Lung microvascular endothelial cell (primary cell): ENCODE data around the gene TBCCD1. TPM values are rescaled to one million over a fixed set of nuclear protein-coding genes. Genes with fewer than 3 reads are reported as not detected.
"Not testable (repeated sequence)": the region's sequence is repeated elsewhere in the genome, so short reads cannot be mapped to it uniquely, and the experiment has no call there.

Source experiments
- DNase-seq, 2 donors: peaks; one replicate each; pipeline versions ENCODE4 v3.0.0 to v3.0.0-alpha.2; 2010; ENCODE audit warnings: low read depth in 2 of 2
- total RNA-seq: library from RNA; depleted of rRNA; stranded (reverse); fragments of >200 nt; gene quantifications from 2 replicates; pipeline ENCODE4 v1.2.1, GENCODE V29; 2014

Gene TBCCD1
- total RNA-seq, 1 donor from 2014 or later, result 17.3 TPM

DNA sequence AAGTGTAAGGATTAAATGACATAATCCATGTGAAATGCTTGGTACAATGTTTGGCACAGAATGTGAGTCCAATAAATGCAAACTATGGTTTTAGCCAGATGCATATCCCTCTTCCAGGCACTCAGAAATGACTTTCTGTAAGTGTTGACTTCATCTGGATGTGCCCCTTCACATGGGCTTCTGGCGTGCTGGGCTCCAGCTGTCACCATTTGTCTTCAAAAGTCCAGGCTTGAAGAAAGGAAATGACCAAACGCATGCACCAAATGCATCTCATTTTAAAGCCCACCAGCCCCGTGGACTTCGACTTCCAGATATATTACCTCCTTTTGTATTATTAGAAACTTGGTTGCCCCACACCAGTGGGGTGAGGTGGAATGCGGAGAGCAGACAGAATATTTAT is 46.7 kb downstream of the TBCCD1 start:
- DNase-seq, result no peak

DNA sequence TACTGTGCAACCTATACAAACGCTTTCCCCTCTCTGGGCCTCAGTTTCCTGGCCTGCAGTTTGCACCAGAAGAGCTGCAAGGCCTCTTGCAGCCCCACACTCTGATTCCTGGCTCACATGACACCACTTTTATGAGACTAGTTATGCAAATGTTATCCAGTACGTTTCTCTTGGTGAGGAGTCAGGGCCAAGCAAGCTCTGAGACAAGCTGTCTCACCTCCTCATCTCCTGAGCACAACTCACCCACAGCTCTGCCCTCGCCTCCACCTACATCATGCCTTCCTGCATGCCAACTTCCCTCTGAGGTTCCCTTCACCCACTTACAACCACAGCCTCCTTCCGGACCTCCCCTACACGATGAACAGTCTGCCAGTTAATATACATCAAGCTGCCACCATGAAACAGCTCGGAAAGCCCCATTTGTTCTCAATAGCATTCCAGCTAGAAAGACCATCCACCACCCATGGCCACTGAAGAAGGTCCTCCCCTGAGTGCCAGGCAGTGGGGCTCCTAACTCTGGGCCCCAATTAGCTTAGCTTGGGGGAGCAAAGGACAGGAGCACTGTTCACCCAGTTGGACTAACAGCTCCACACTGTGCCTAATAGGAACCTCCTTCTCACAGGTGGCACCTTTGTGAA is 48.0 kb downstream of the TBCCD1 start:
- DNase-seq, result no peak

DNA sequence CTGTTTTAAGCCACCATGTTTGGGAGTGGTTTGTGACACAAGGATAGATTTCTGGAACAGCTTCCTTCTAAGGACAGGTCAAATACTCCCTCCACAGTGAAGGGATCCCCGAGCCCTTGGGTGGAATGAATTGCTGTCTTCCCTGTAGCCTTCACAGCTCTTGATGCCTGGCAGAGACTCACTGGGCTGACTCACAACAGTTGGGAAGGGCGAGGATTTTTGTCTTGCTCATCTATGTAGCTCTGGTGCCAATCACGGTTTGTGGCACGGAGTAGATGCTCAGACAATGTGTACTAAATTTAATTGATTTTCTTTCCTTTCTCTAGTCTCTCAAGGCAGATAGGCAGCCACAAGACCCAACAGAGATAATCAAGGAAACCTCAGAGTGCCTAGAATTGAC is 49.9 kb downstream of the TBCCD1 start:
- DNase-seq, result no peak

DNA sequence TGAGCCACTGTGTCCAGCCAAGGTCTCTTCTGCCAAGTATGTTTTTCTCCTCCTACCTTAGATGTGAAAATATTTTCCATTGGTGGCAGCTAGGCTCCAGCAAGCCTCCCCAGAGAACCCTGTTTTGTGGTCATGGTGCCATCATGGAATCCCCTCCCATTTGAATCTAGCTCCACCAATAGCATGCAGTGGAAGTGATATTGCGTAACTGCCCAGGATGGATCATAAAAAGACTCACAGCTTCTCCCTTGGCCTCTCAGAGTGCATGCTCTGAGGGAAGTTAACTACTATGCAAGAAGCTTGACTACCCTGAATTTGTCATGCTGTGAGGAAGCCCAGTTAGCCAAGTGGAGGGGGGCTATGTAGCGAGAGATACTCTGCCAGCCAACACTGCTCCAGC is 50.5 kb downstream of the TBCCD1 start:
- no peak for DNase-seq

DNA sequence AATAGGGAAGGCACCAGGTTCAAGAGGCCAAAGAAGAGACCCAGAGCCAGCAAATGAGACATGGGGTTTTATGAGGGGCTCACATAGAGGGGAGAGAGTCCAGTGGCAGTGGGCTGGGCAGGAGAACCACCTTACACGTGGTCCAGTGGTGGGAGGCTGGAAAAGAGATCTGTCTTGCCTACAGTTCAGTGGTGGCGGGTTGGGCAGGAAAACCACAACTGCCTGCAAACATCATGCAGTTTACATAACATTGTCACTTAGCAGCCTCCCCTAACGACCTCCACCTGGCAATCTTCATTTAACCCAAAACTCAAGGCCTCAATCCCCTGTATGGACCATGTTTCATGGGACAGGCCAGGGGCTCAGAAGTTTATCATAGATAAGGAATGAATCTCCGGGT is 52.0 kb downstream of the TBCCD1 start:
- no peak for DNase-seq

DNA sequence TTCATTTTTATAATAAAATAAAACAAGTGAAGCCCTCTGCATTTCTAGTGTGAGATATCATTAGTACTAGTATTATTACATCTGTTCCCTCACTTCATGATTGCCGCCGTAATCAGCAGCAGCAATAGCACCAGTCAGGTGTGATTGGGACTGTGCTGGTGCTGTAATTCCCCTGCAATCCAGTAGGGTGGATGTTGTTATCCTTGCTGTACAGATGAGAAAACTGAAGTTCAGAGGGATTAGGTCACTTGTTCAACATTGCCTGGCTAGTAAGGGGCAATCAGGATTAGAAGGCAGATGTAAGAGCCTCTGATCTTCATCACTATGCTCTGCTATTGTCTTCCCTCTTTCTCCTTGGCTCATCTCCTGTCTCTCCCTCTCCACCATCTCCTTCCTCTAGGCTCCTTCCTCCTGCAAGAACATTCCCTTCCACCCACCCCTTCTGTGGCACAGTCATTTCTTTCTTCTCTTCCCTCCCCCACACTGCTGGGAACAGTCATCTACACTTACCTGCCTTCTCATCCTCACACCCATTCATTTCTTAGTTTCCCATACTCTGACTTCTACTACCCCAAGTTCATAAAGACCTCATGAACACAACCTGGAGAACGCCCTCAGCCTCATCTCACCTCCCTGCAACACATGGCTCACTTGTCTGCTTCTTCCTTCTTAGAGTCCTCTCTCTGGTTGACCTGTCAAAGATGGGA is 52.7 kb downstream of the TBCCD1 start:
- peak; percentile 9 to 11 for DNase-seq

DNA sequence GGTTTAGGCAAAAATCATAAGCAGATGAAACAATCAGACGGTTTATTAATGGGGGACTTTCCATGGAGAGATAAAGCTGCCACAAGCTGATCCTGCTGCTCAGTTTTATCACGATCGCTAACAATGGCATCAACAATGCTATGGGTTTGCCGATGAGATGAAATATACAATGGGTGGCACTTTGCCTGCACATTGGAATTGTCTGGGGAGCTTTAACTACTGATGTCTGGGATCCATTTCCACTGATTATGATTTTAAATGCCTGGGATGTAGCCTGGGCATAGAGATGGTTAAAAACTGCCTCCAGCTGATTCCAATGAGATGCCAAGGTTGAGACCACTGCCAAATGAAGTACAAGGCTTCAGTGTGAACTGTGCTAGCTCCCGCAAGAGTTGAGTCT is 53.8 kb downstream of the TBCCD1 start:
- DNase-seq, result no peak

DNA sequence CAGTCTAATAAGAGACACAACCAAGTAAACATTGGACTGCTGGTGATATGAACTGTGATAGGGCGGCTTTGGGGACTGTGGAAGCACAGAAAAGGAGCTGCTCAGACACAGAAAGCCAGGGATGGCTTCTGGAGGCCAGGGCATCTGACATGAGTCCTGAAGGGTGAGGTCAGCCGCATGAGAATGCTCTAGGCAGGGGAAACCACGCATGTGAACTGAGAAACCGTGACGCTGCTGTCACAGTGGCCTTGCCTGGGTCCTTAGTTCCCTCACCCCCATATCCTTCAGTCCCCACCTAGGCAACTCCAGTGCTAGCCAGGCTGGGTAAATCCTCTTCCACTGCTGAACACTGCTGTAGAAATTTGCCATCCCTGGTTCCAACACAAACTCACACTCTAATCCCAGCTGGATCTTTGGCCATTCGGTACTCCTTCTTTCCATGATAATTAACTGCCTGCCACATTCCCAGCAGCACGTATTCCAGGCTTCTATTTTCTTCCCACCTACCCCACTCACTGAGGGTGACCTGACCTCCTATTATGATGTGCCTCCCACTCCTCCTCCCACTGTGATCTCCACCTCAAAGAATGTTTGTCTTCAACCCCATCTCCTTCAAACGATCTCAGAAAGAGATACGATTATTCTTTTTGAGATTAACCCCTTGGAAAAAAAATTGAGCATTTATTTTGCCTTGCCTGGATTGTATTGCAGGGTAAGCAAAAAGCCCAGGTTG is 54.4 kb downstream of the TBCCD1 start:
- no peak for DNase-seq

DNA sequence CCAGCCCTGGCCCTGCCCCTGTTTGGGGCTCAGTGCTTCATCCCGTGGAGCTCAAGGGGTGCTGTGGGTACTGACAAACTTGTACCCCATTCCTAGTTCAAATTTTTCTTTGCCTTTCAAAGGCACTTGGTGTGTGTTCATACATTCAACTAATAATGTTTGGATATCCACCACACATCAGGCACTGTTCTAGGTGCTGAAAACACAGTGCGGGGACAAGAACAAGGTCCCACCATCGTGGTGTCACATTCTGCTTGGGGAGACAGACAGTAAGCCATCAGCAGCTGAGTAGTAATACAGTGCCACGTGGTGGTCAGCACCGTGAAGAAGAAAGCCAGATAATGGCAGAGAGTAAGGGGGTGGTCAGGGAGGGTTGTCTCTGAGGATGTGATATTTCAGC is 55.4 kb downstream of the TBCCD1 start:
- DNase-seq, result no peak

DNA sequence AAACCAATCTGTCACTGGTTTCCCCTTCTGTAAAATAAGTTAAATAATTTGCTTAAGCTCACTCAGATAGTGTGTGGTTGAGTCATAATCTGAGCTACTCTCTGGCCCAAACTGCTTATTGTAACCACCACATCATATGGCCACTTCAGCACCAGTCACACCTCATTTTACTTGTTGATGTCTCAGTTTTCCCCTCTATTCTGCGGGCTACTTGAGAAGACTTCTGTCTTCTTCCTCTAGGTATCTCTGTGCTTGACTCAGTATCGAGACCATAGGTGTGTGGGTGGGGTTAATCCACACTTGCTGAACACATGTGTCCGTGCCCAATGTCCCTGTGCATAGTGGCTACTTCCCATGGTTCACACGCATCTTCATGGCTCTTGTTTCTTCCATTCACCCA is 55.9 kb downstream of the TBCCD1 start:
- no peak for DNase-seq

DNA sequence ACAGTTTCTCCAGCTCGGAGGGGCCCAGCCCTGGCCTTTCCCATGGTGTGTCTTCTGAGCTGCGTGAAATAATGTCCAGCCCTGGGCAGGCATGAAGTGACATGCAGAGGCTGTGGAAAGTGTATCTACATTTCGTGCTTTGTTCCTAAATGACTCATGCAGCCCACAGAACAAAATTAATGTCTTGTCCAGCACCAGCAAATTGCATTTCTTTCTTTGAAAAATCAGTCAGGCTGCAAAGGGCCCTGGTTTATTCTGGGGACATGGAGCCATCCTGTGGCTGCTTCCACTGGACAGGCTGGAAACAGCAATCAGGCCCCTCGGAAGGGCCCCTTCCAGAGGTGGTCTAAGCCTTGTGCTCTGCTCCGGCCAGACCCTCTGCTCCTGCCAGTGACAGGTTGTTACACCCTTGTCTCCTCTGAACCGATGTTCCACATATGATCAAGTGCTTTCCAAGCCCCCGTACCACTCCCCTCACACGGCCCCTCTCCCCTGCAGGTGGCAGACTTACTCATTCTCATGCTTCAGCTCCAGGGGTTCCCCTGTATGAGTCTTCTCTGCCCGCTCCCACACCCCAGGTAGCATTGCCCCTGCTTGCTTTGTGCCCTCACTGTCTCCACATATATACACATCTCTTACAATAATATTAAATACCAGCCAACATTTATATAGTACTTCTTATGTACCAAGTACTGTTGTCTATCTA is 56.6 kb downstream of the TBCCD1 start:
- DNase-seq, result no peak

DNA sequence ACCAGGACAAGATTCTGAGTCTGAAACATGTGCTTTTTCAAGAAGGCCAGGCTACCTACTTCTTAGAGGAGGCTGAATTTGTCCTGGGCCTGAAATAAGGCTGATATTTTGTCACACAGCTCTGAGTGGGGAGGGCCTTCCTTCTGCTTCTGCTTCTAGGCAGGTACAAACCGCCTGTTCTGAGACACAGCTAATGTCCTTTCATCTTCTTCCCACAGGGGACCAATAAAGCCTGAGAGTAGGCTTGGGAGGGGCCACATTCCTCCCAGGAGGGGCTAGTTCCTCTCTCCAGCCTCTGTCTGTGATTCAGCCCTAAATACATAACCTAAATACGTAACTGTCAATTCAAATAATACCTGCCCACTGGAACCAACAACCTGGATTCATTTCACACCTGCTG is 57.7 kb downstream of the TBCCD1 start:
- DNase-seq, result no peak

DNA sequence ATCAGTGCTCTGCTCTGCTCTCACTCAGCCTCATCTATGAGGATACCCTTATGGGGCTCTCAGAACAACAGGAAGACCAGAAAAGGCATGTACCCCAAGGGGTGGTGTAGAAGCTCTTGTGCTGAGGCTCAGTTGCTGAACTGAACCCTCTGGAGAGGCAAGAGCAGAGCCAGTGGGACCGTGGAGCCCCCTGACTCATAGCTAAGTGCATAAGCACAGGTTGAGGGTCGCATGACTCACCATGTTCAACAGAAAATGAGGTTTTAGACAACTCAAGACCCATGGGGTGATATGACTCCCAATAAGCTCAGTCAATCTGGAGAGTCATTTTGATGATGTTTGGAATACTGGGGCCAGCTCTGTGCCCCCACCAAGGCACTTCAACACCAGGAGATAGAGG is 60.3 kb downstream of the TBCCD1 start:
- no peak for DNase-seq

DNA sequence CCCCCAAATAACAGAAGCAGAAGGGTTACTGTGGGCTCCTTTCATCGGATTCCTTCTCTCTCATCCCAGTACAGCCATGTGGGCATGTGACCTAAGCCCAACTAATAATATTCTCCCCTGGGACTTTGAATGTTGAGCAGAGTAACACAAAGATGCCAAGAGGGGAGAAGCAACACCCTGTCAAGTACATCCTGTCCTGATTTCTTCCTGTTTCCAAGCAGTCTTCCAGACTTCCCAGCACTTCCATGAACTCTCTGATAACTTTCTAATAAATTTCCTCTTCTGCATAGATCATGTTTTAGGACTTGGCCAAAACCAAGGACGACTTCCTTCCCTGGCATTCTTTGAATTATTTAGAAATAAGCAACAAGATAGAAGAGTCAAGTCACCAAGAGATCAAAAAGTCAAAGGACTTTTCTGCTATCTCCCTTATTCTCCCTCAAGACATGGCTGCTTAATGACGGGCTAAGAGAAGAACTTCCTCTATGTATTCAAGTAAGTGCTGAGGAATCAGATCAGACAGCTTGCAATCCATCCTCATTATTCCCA is 60.9 kb downstream of the TBCCD1 start:
- no peak for DNase-seq

DNA sequence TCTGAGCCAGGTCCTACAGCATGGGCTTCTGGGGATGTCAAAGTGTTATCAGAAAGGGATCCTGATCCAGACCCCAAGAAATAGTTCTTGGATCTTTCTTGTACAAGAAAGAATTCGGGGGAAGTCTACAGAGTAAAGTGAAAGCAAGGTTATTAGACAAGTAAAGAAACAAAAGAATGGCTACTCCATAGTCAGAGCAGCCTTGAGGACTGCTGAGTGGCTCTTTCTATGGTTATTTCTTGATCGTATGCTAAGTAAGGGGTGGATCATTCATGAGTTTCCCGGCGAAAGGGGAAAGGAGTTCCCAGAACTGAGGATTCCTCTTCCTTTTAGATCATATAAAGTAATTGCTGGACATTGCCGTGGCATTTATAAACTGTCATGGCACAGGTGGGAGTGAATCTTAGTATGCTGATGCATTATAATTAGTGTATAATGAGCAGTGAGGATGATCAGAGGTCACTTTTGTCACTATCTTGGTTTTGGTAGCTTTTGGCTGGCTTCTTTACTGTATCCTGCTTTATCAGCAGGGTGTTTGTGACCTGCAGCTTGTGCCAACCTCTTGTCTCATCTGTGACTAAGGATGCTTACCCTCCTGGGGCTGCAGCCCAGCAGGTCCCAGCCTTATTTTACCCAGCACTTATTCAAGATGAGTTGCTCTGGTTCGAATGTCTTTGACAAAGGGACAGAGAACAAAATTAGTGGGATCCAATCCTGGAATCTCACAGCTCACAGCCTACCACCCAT is 64.0 kb downstream of the TBCCD1 start:
- no peak for DNase-seq

DNA sequence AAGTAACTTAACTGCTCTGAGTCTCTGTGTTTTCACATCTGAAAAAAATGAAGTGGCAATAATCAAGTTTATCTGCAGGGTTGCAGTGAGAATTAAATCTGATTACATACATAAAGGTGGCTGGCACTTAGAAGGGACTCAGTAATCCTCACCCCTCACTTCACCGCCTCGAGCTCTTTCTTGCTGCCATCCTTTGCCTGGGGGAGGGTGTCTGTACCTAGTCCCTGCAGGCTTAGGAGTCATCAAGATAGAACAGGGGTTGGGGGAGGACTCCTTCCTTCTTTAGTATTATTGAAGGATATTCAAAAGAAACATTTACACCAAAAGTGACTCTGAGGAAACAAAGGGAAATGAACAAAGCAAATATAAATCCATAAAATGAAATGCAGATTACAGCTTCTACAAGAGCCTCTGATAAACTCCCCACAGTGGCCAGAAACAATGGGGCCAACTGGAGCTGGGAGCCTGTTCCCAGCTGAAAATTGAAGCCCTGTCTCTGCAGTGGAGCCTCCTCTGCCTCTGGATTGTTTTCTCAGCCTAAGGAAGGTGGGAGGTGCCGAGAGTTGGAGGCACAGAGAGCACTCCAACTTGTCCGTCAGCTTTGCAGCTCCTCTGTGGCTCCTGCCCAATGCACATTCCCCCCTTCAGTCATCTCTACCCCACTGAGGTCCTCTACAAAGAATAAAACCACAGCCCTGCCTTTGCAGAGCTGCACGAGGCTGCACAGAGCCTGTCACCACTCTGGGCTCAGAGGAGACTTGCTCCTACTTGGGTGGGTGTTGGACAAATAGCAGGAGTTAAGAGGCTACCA is 64.8 kb downstream of the TBCCD1 start:
- DNase-seq, result no peak

DNA sequence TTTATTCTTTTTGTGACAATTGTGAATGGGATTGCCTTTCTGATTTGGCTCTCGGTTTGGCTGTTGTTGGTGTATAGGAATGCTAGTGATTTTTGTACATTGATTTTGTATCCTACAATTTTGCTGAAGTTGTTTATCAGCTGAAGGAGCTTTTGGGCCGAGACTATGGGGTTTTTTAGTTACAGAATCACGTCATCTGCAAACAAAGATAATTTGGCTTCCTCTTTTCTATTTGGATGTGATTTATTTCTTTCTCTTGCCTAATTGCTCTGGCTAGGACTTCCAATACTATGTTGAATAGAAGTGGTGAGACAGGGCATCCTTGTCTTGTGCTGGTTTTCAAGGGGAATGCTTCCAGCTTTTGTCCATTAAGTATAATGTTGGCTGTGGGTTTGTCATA is 67.2 kb downstream of the TBCCD1 start:
- DNase-seq, result not testable (repeated sequence)

DNA sequence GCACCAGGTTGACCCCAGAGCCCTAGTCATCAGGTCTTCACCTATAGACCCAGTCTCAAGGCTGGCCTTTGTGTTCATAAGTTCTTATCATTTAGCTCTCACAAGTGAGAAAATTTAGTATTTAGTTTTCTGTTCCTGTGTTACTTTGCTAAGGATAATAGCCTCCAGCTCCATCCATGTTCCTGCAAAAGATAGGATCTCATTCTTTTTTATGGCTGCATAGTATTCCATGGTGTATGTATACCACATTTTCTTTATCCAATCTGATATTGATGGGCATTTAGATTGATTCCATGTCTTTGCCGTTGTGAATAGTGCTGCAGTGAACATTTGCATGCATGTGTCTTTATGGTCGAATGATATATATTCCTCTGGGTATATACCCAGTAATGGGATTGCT is 69.1 kb downstream of the TBCCD1 start:
- DNase-seq, result not testable (repeated sequence)

DNA sequence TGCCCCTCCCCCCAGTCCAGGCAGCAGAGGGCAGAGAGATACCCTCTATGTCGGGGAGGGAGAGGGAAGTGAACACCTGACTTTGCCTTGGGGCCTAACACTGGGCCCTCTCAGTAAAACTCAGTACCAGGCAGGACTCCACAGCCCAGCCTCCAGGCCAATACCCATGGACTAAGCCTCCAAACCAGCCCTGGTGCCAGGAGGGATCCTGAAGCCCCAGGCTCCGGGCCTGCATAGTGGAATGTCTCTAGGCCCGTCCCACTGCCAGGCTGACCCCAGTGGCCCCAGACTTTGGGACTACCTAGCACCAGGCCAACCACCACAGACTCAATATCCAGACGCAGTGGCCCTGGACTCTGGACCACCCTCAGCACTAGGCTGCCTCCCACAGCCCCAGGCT is 69.5 kb downstream of the TBCCD1 start:
- DNase-seq, result no peak

DNA sequence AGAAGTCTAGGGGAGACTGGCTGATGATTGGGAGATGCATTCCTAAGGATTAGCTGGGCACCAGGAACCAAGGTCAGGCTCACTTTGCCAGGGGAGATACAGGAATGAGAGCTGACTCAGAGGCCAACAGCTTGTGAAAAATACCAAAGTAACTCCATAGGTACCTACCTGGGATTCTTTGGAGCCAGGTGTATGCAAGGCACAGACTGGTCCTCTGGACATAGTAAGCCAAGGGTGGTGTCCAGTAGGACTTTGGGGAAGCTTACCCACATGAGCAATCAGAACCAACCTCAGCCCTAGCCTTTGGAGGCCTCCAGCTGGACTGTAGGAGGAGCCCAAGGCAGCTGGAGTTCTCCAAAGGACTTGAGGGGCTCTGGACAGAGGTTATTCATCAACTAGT is 70.5 kb downstream of the TBCCD1 start:
- DNase-seq, result no peak
